Stimulated activated CD8-positive, alpha-beta memory T cell treated with anti-CD3 and anti-CD28 coated beads, Interleukin-15, amount 100 ng/mL, for 1 hour (primary cell): Measurements from ENCODE around the gene ATP6V1C2.
"Not testable (repeated sequence)": the region's sequence is repeated elsewhere in the genome, so short reads cannot be mapped to it uniquely, and the experiment has no call there.

Source experiments
- DNase-seq: peaks from one replicate; pipeline ENCODE4 v3.0.0-alpha.2; 2020; ENCODE audit warnings: low read depth

ATP6V1C2 gene

GRCh38 chr2:10768063-10768507, 46.7 kb downstream of the ATP6V1C2 start:
- no peak for DNase-seq

DNA sequence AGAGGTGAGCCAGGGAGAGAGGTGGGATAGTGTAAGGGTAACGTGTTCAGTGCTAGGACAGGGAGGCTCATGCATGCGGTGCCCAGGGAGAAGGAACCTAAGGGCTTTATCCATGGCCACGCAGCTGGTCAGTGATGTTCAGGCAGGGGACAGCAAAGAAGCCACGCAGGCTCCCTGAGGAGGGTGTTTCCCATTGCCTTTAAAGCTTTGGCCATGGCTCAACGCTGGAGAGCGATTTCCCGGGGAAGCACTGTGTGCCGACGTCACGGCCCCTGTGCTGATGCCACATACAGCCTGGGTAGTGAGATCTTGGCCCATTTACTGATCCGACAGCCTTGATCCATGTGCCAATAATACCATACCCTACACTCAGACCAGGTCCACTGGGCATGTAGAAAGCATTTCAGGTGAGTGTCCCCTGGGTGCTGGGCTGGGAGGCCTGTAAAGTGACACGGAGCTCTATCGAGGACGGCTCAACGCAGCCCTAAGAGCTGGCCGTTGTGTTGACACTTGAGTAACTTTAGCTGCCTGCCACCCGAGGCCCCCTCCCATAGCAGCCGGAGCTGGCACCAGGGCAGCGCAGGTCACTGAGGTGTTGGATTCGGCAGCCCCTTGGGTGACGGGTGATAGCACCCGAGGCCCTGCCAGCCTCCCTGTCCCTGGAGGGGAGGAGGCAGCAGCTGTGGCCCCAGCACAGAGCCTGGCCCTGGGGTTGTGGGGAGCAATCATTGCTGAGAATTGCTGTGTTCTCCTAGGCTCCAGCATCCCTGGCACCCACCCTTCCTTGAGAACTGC, 49.7 kb downstream of the ATP6V1C2 start:
- no peak for DNase-seq

- DNase-seq = no peak
Observed at GRCh38 chr2:10771786-10772185, 50.4 kb downstream of the ATP6V1C2 start.

DNA sequence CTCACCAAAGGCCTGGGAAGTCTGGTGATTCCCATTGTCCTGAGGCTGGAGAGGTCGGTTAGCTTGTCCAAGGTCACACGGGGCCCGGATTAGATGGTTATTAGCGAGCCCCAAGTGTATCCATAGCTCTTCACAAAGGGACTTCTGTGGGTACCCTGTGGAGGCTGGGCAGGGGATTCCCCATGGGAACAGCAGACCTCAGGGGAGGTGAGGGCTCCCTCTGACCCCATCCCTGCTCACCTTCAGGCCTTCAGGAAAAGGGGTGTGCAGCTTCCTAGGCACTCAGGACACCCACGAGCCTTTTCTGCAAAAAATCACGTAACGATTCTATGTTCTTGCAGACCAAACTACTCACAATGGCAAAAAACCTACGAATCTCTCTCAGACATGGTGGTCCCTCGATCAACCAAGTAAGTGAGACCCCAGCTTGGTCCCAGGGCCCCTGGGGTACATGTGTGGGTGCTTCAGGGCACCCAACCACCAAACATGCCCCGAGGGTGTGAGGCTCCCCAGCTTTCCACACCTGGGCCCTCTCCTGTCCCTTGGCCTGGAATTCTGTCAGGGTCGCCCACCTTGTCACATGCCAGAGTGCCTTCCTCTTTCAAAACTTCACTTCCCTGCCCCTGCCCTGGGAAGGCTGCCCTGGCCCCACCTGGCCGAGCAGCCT, 50.9 kb downstream of the ATP6V1C2 start:
- DNase-seq = no peak

GRCh38 chr2:10772868-10773215, 51.4 kb downstream of the ATP6V1C2 start:
- DNase-seq = no peak

DNA sequence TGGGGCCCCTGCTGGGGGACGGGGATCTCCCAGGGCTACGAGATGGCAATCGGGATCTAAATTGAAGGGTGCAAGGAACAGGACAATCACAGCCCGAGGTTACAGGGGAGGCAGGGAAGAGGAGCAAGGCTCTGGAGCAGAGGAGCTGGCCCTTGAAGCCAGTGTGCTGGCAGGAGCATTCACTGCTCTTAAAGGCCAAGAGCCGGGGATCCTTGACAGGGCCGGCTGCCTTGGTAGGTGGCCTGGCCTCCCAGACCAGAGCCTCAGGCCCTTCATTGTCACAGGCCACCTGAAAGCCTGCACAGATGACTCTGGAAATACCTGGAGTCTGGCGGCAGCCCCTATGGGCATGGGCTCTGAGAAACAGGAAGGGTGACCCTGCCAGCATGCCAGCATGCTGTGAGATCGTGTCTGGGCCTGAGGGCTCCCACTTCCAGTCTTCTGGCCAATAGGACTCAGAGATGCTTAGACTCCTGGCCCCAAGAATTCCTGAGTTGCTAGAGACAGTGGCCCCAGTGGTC, 52.5 kb downstream of the ATP6V1C2 start:
- no peak for DNase-seq

GRCh38 chr2:10774394-10774793, 53.0 kb downstream of the ATP6V1C2 start:
- no peak for DNase-seq

- no peak for DNase-seq
Observed at GRCh38 chr2:10775021-10775780, 53.8 kb downstream of the ATP6V1C2 start.

- no peak for DNase-seq
Observed at GRCh38 chr2:10775831-10776230, 54.4 kb downstream of the ATP6V1C2 start.

DNA sequence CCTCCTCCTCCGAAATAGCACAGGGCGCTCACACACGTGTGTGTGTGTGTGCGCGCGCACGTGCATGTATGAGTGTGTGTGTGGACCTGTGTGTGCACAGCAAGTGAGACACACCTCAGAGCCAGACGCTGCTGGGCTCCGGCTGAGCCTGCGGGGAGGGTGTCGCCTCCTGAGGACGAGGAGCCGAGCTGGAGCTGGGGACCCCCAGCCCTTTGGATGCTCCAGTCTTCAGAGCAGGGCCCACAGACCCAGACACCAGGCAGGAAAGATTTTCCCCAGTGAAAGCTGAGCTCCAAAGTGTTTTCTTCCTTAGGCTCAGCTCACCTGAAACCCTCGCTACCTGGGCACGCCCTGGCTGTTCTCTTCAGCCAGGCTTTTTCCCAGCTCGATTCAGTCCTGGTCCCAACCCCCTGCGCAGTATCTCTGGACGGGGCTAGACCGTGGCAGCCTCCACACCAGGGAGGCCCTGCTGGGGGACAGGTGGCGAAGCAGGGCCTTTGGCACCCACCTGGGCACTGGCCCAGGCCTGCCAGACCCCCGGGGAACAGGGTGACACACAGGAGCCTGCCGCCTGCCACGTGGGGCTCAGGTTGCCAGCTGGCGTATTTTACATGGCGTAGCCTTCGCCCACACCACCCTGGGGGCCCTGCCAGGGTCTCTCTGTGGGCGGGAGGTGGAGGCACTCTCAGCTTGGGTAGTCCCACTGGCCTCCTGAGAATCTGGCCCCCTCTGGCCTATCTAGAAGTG, 55.0 kb downstream of the ATP6V1C2 start:
- no peak for DNase-seq

GRCh38 chr2:10777111-10777841, 55.8 kb downstream of the ATP6V1C2 start:
- DNase-seq = no peak

DNA sequence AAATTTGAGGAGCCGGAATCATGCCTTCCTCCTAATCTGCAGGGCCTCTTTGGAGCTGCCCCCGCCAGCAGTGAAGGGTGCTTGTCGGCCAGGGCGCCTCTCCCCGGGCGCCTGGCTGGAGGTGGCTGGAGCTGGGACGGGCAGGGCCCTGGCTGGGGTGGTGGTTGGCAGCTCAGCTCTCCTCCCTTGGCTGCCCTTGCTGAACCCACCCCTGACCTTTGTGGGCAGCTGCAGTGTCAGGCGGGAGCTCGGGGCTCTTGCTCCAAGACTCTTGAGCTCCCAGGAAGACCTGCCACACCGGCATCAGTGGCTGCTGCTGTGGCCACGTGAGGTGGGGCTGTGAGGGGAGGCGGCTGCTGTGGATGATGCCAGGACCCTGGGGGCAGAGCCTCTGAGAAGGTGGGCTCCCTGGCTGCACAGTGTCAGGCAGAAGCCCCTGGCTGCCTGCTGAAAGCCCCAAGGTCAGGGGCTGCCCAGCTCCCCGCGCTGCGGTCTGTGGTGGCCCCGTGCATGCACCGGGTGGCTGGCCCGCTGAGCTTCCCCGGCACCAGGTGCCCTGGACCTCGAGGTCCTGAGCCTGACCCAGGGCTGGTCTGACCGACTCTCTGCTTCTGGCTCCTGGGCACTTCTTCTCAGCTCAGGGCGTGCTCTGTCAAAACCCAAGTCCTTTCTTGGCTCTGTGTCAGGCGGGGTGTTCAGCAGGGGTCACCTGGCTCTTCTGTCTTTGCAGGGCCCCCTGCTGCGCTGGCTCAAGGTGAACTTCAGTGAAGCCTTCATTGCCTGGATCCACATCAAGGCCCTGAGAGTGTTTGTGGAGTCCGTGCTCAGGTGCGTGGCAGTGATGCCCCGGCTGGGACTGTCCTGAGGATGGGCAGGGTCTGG, 56.7 kb downstream of the ATP6V1C2 start:
- DNase-seq = no peak

DNA sequence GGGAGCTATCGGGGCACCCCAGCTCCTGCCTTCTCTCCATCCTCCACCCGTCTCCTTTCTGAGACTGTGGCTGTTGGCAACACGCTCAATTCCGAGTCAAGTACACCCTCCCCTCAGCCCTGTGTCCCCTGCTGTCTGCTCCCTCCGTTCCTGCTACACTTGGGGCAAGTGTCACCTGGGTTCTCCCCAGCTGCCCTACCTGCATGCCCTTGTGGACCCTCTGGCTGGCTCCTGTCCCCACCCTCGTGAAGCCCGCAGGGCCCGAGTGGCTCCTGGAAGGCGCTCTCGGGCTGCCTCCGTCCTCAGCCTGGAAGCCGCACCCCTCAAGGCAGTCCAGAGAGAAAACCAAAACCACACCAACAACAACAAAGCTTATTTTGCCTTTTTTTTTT, 57.3 kb downstream of the ATP6V1C2 start:
- no peak for DNase-seq

DNA sequence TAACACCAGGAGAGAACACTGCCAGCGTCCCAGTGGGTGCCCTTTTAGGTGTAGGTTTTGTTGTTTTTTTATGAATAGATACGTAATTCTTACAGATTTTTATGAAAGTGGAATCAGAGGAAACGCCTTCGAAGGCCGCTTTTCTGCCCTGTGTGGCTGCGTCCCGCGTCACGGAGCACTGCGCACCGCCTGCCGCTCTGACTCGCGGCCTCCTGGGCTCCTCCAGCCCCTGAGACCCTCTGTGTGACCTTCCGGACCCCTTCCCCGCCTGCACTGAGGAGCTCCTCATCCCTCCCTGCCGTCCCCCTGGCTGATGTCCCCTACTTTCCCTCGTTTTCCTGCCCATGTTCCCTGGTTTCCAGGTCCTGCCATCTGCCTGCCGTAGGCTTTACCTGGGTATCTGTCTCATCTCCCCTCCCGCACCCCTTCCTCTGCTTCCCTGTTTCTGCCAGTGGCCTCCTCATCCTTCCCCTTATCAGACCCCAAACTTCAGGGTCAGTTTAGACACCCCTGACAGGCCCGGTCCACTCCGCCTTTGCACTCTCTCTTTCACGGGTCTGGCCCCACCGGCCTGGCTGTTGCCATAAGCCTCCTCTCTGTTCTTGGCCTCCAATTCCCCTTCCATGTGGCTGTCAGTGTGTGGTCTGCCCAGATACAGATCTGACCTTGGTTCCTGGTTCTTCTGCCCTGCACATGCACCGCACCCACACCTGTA, 58.5 kb downstream of the ATP6V1C2 start:
- no peak for DNase-seq

DNA sequence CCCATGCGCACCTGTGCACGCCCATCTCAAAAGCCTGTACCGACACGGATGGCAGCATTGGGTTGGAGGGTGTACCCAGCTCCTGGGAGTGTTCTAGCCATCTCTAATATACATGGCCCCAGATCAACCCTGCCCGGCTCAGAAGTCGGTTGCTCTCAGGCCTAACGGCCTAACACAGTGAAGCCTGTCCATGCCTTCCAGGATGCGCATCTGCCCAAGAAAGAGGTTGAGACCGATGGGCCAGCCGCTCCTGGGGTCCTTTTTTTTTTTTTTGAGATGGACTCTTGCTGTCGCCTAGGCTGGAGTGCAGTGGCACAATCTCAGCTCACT, 59.0 kb downstream of the ATP6V1C2 start:
- DNase-seq = no peak

GRCh38 chr2:10780821-10781220, 59.4 kb downstream of the ATP6V1C2 start:
- DNase-seq = not testable (repeated sequence)

GRCh38 chr2:10781746-10782145, 60.3 kb downstream of the ATP6V1C2 start:
- DNase-seq = no peak

GRCh38 chr2:10783421-10783820, 62.0 kb downstream of the ATP6V1C2 start:
- no peak for DNase-seq

DNA sequence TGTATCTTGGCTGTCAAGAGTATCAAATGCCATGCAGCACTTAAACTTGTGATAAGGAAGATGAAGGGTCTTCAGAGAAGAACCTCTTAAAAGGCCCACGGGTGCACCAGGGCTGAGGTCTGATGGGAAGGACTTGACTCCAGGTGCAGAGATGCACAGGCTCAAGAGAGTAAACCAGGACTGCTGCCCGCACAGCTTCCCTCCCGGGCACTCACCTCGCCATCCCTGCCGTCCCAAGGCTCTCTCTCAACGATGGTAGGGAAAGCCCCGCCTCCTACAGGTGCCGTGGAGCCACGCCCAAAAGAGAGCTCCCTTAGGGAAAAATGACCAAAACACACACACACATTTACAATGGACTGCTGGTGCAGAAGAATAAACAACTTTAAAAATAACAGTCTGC, 63.3 kb downstream of the ATP6V1C2 start:
- DNase-seq = no peak

- DNase-seq = no peak
Observed at GRCh38 chr2:10785260-10785659, 63.8 kb downstream of the ATP6V1C2 start.
